CD1c-positive myeloid dendritic cell (primary cell): ENCODE measurements around the gene PKMYT1.

Experiments
- DNase-seq: peaks from one replicate; pipeline ENCODE4 v3.0.0-alpha.2; 2016; ENCODE audit errors: extremely low spot score

PKMYT1 gene

GRCh38 chr16:3017794-3018506, 37.7 kb upstream of the PKMYT1 start, which contains the start of gene CLDN6:
TSS of gene CLDN6 (minus strand) at chr16:3018183. CDS start at chr16:3016021, 2,162 bp downstream.
- DNase-seq, result peak; percentile 24

GRCh38 chr16:3017344-3017743, 37.1 kb upstream of the PKMYT1 start:
- no peak for DNase-seq

GRCh38 chr16:3015865-3016521, 35.7 kb upstream of the PKMYT1 start:
- no peak for DNase-seq

GRCh38 chr16:3014971-3015370, 34.7 kb upstream of the PKMYT1 start:
- no peak for DNase-seq

GRCh38 chr16:3013998-3014690, 33.9 kb upstream of the PKMYT1 start:
- no peak for DNase-seq

- DNase-seq, result no peak
Observed at GRCh38 chr16:3013491-3013951, 33.3 kb upstream of the PKMYT1 start.

- DNase-seq, result no peak
Observed at GRCh38 chr16:3012828-3013420, 32.7 kb upstream of the PKMYT1 start, which contains the start of gene CLDN9. TSS of gene CLDN9 (plus strand) at chr16:3012923. CDS start at chr16:3013363, 440 bp downstream.

- no peak for DNase-seq
Observed at GRCh38 chr16:3012246-3012645, 32.0 kb upstream of the PKMYT1 start.

GRCh38 chr16:3010510-3010909, 30.3 kb upstream of the PKMYT1 start:
- no peak for DNase-seq

GRCh38 chr16:3009568-3010390, 29.5 kb upstream of the PKMYT1 start:
- DNase-seq, result no peak

- DNase-seq, result no peak
Observed at GRCh38 chr16:3008690-3009037, 28.4 kb upstream of the PKMYT1 start.

GRCh38 chr16:3007957-3008689, 27.9 kb upstream of the PKMYT1 start:
- DNase-seq, result peak; percentile 74

GRCh38 chr16:3007059-3007956, 27.1 kb upstream of the PKMYT1 start:
- peak; percentile 46 for DNase-seq

GRCh38 chr16:3004781-3005284, 24.6 kb upstream of the PKMYT1 start:
- peak; percentile 39 for DNase-seq

- peak; percentile 53 for DNase-seq
Observed at GRCh38 chr16:3004319-3004718, 24.1 kb upstream of the PKMYT1 start.

- peak; percentile 99 for DNase-seq
Observed at GRCh38 chr16:3003582-3004270, 23.5 kb upstream of the PKMYT1 start.

GRCh38 chr16:3001316-3001715, 21.1 kb upstream of the PKMYT1 start:
- DNase-seq, result no peak

GRCh38 chr16:3000540-3000939, 20.3 kb upstream of the PKMYT1 start:
- no peak for DNase-seq

- no peak for DNase-seq
Observed at GRCh38 chr16:2999929-3000328, 19.7 kb upstream of the PKMYT1 start.
